Nephron progenitor cell (in vitro differentiated cells): Measurements from ENCODE around the gene MEF2D.

Experiments
- DNase-seq: peaks from one replicate; pipeline ENCODE4 v3.0.0; 2021
- H3K27ac Mint-ChIP-seq: 2 replicates; pipeline ENCODE4 v1.8.0; 2021; ENCODE audit warnings: mild to moderate bottlenecking, moderate library complexity, mixed read lengths
- H3K27me3 Mint-ChIP-seq: 2 replicates; pipeline ENCODE4 v1.8.0; 2021; ENCODE audit warnings: mild to moderate bottlenecking, low read depth, mixed read lengths; ENCODE audit not compliant: poor library complexity
- H3K36me3 Mint-ChIP-seq: 2 replicates; pipeline ENCODE4 v1.8.0; 2021; ENCODE audit warnings: low read depth, mixed read lengths
- H3K4me1 Mint-ChIP-seq: 2 replicates; pipeline ENCODE4 v1.8.0; 2021; ENCODE audit warnings: mixed read lengths
- H3K4me3 Mint-ChIP-seq: 2 replicates; pipeline ENCODE4 v1.8.0; 2021; ENCODE audit warnings: mild to moderate bottlenecking, moderate library complexity, mixed read lengths
- H3K9me3 Mint-ChIP-seq: 2 replicates; pipeline ENCODE4 v1.8.0; 2021; ENCODE audit warnings: mild to moderate bottlenecking, moderate library complexity, mixed read lengths
- TF ChIP-seq, protein P1 (sequence below): fragments of 200-600 bp; sonication (generic); IDR thresholded peaks from 2 replicates; pipeline ENCODE4 v1.5.0; 2021; ENCODE audit warnings: antibody characterized with exemption

Gene MEF2D

DNA sequence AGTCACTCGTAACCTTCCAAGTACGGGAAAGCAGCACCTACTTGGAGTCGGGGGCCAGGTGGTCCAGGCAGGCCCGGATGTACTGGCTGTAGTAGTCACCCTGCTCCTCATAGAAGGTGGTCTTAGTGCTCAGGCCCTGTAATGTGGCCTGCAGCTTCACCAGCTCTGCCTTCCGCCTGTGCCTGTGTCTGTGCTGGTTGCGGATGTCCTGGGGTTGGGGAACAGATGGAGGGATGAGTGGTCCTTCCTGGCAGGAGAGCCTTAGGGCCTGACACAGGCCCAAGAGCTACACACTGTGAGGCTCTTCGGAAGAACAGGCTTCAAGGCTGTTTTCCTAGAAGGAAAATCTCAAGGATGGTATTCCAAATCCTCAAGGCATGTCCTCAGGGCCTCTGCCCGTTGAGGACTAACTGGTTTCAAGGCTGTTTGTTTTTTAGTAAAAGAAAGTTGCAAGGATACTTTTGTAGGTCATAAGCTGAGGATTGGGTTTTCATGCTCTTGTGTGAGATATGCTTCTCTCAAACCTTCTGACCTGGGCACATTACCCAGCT lies 28.4 kb upstream of the MEF2D start:
- no peaks in the 10 kb centered on the region for H3K27me3 Mint-ChIP-seq
- H3K9me3 Mint-ChIP-seq = no peaks in the 10 kb centered on the region
- H3K4me1 Mint-ChIP-seq = peaks cover 27% of the 10 kb centered on the region
- no peak overlapping the region for H3K27ac Mint-ChIP-seq
- TF ChIP-seq, protein P1, sequence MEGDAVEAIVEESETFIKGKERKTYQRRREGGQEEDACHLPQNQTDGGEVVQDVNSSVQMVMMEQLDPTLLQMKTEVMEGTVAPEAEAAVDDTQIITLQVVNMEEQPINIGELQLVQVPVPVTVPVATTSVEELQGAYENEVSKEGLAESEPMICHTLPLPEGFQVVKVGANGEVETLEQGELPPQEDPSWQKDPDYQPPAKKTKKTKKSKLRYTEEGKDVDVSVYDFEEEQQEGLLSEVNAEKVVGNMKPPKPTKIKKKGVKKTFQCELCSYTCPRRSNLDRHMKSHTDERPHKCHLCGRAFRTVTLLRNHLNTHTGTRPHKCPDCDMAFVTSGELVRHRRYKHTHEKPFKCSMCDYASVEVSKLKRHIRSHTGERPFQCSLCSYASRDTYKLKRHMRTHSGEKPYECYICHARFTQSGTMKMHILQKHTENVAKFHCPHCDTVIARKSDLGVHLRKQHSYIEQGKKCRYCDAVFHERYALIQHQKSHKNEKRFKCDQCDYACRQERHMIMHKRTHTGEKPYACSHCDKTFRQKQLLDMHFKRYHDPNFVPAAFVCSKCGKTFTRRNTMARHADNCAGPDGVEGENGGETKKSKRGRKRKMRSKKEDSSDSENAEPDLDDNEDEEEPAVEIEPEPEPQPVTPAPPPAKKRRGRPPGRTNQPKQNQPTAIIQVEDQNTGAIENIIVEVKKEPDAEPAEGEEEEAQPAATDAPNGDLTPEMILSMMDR = no peak
- H3K36me3 Mint-ChIP-seq = peaks cover 51% of the 10 kb centered on the region
- H3K4me3 Mint-ChIP-seq = no peak overlapping the region
- no peak for DNase-seq

DNA sequence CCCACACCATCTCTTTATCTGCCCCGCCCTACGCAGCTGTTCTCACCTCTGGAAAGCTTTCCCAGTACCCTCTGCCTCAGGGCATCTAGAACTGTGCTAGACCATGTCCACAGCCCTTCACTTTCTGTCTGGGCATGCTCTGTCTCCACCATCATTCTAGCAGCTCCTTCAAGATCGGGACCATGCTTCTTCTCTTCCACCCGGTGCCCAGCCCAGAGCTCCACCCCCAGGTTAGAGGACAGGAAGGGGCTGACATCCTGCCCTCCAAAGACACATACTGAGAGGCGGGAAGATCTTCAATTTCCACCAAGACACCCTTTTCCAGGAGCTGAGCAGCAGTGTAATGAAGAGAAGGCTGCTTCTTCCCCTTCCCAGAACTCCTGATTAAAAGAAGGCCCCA lies 27.7 kb upstream of the MEF2D start:
- Mint-ChIP-seq H3K27me3 (no peaks in the 10 kb centered on the region), H3K27ac (peak overlapping the region; percentile 75), H3K36me3 (peaks cover 44% of the 10 kb centered on the region), H3K9me3 (no peaks in the 10 kb centered on the region), H3K4me1 (peaks cover 28% of the 10 kb centered on the region), H3K4me3 (no peak overlapping the region)
- no peak for DNase-seq
- TF ChIP-seq, protein P1 = no peak

DNA sequence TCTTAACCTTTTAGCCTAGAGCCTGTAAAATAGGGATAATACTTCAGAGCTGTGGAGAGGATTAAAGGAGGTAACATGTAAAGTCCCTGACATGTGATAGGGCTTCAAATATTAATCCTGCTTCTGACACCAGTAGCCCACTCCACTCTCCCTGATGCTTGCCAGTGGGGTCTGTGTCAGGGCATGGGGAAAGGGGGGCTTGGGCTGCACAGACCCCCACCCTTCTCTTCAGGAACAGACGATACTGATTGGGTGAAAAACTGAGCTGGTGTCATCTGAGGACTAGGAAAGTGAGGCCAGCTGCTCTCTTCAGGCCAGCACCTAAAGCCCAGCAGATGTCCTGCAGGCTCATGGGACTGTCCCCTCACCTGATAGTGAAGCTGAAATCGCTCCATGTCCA lies 27.0 kb upstream of the MEF2D start:
- H3K4me1 Mint-ChIP-seq = peaks cover 28% of the 10 kb centered on the region
- H3K27me3 Mint-ChIP-seq = no peaks in the 10 kb centered on the region
- DNase-seq = no peak
- H3K27ac Mint-ChIP-seq = no peak overlapping the region
- H3K9me3 Mint-ChIP-seq = no peaks in the 10 kb centered on the region
- H3K4me3 Mint-ChIP-seq = no peak overlapping the region
- TF ChIP-seq, protein P1 = no peak
- peaks cover 43% of the 10 kb centered on the region for H3K36me3 Mint-ChIP-seq

DNA sequence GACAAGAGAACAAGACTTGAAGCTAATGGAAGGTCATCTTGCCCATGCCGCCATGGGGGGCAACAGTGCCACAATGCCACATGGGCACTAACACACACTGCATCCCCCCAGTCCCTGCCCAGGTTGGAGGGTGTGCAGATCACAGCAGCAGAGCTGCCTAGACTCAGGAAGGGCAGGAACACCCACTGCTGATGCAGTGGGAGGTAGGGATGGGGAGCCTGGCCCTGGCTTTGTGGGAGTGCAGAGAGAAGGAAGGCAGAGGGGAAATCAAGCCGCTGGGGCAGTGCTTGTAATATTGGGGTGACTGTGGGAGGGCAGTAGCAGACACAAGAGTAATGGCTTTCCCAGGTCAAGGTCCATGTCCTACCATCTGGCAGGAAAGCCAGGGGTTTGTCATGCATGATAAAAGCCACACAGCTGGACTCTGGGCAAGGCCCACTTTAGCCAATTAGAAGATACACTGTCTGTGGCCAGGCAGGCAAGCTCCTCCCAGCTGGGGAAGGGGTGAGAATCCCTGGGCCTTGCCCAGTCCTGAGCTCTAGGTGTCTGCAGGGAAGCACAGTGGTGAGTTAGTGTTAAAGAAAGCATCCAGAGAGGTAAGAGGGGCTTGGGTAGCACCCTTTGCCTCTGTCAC lies 25.4 kb upstream of the MEF2D start:
- no peak for DNase-seq
- H3K27ac Mint-ChIP-seq = no peak overlapping the region

DNA sequence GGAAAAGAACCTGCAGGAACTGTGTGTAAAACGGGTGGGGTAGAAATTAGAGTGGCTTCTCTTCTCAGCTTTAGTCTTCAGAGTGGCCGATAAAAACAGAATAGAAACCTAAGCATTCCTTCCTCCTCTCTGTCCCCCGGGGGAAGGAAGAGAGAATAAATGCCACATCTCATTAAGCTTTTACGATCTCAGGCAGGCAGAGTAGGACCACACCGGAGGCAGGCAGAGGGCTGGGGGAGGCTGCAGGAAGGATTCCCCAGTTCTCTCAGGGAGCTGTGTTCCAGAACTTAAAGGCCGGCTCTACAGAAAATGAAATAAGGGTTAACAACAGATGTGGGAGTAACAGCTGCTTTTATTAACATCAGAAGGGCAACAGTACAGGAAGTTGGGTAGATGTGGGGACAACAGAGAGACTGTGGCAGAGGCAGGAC lies 24.5 kb upstream of the MEF2D start:
- H3K27ac Mint-ChIP-seq = peak overlapping the region; percentile 80
- no peaks in the 10 kb centered on the region for H3K9me3 Mint-ChIP-seq
- peaks cover 28% of the 10 kb centered on the region for H3K4me1 Mint-ChIP-seq

More for the DNA sequence above, 25.4 kb upstream of the MEF2D start:
- TF ChIP-seq, protein P1 = no peak
- H3K36me3 Mint-ChIP-seq = peaks cover 39% of the 10 kb centered on the region
- no peaks in the 10 kb centered on the region for H3K9me3 Mint-ChIP-seq
- no peak overlapping the region for H3K4me3 Mint-ChIP-seq
- H3K4me1 Mint-ChIP-seq = peaks cover 28% of the 10 kb centered on the region
- no peaks in the 10 kb centered on the region for H3K27me3 Mint-ChIP-seq

More for the DNA sequence above, 24.5 kb upstream of the MEF2D start:
- Mint-ChIP-seq H3K36me3 (peaks cover 32% of the 10 kb centered on the region), H3K27me3 (no peaks in the 10 kb centered on the region), H3K4me3 (no peak overlapping the region)
- DNase-seq = peak; percentile 25
- TF ChIP-seq, protein P1 = no peak
